HepG2 (cell line): ENCODE results near the gene TASP1. TPM values are rescaled to one million over a fixed set of nuclear protein-coding genes. Genes with fewer than 3 reads are reported as not detected.

Experiments
- ATAC-seq: fragments of 200-7000 bp; cut with Tn5 transposase; 3 replicates; pipeline ENCODE4 v1.9.1; 2020; ENCODE audit warnings: mild to moderate bottlenecking, moderate library complexity
- BruUV-seq: library from RNA; stranded (reverse); fragments of 400-500 nt; replicated peaks from 2 replicates; lab custom pipeline; 2021; lab: Mats Ljungman, UMichigan
- CTCF ChIA-PET: fragments of 300-600 bp; formaldehyde crosslinking; extraction: SDS; loops from one replicate; lab custom pipeline; 2021; ENCODE audit warnings: low total read pairs, inconsistent platforms, low intra/inter-chr PET ratio; lab: Yijun Ruan, JAX
- POLR2A ChIA-PET: fragments of 350-600 bp; sonication (Branson Sonifier 250); formaldehyde crosslinking; loops from one replicate; lab custom pipeline; 2020; ENCODE audit warnings: antibody characterized with exemption, inconsistent platforms; lab: Yijun Ruan, JAX
- DNase-seq: peaks from one replicate; pipeline ENCODE4 v3.0.0-alpha.2; 2015; ENCODE audit warnings: low spot score
- FAIRE-seq: peaks from 3 replicates; lab custom pipeline; 2011; peaks lifted over from hg19 to GRCh38; lab: Jason Lieb, UNC
- H2AFZ ChIP-seq: one replicate; pipeline ENCODE4 v1.6.1; 2011; ENCODE audit warnings: low read length, inconsistent platforms
- H3K27ac ChIP-seq: fragments of 300-600 bp; 3 replicates; pipeline ENCODE4 v1.8.0; 2011; ENCODE audit warnings: mixed run types, mild to moderate bottlenecking, mixed read lengths, low read length, inconsistent platforms; ENCODE audit not compliant: insufficient read depth; ENCODE audit errors: extremely low read length
- H3K27me3 ChIP-seq, 2 experiments: fragments of 200-600 bp in 1 of 2; 2 replicates in 1 of 2; 3 replicates in 1 of 2; pipeline versions ENCODE4 v1.6.0 to v1.8.0; 2011; ENCODE audit warnings: low read length in 2 of 2, mild to moderate bottlenecking in 2 of 2, moderate library complexity in 2 of 2, inconsistent platforms in 1 of 2; ENCODE audit not compliant: insufficient read depth in 2 of 2, control insufficient read depth in 1 of 2
- H3K36me3 ChIP-seq, 2 experiments: fragments of 200-600 bp in 1 of 2; replicated peaks in 1 of 2; 2 replicates in 1 of 2; 3 replicates in 1 of 2; pipeline versions ENCODE4 v1.5.1 to v1.8.0; 2011; ENCODE audit warnings: low read length in 2 of 2, inconsistent platforms in 1 of 2; ENCODE audit not compliant: insufficient read depth in 2 of 2, control insufficient read depth in 1 of 2
- H3K4me1 ChIP-seq: 2 replicates; pipeline ENCODE4 v1.5.1; 2012; ENCODE audit warnings: low read length, inconsistent platforms; ENCODE audit not compliant: insufficient read depth
- H3K4me2 ChIP-seq: 2 replicates; pipeline ENCODE4 v1.6.0; 2011; ENCODE audit warnings: low read depth, low read length, inconsistent platforms
- H3K4me3 ChIP-seq, 3 experiments: fragments of 200-600 bp in 1 of 3; sonication (generic), shearing (Covaris generic) in 1 of 3; replicated peaks in 1 of 3; 2 replicates each; pipeline ENCODE4 v1.5.1; 2011 to 2016; ENCODE audit warnings: low read length in 3 of 3, inconsistent platforms in 2 of 3, low read depth in 2 of 3, mild to moderate bottlenecking in 2 of 3, control low read depth in 1 of 3, mixed read lengths in 1 of 3; ENCODE audit not compliant: insufficient read depth in 1 of 3
- H3K79me2 ChIP-seq: one replicate; pipeline ENCODE4 v1.6.1; 2011; ENCODE audit warnings: low read length, inconsistent platforms; ENCODE audit not compliant: insufficient read depth
- H3K9ac ChIP-seq: 2 replicates; pipeline ENCODE4 v1.6.0; 2011; ENCODE audit warnings: mild to moderate bottlenecking, low read depth, low read length, inconsistent platforms; ENCODE audit not compliant: insufficient read depth
- H3K9me3 ChIP-seq: 2 replicates; pipeline ENCODE4 v1.5.1; 2012; ENCODE audit warnings: mild to moderate bottlenecking, low read length
- H4K20me1 ChIP-seq: 2 replicates; pipeline ENCODE4 v1.6.0; 2011; ENCODE audit warnings: inconsistent platforms, mild to moderate bottlenecking, low read length, moderate library complexity; ENCODE audit not compliant: insufficient read depth
- AKAP8 ChIP-seq: sonication (generic); formaldehyde crosslinking; IDR thresholded peaks from 2 replicates; pipeline ENCODE4 v1.5.1; 2020; ENCODE audit warnings: mild to moderate bottlenecking, missing genetic modification reagents
- BCL6 ChIP-seq: IDR thresholded peaks from 2 replicates; pipeline ENCODE4 v1.6.1; 2016; ENCODE audit warnings: missing genetic modification reagents, missing compliant biosample characterization
- CEBPB ChIP-seq: IDR thresholded peaks from 2 replicates; pipeline ENCODE4 v1.6.1; 2011; ENCODE audit warnings: low read depth, low read length, improper control_type of control experiment, borderline replicate concordance
- CEBPG ChIP-seq: IDR thresholded peaks from 2 replicates; pipeline ENCODE4 v1.6.1; 2016
- ELF1 ChIP-seq: sonication (generic); formaldehyde crosslinking; IDR thresholded peaks from 2 replicates; pipeline ENCODE4 v1.4.0; 2020; ENCODE audit warnings: missing genetic modification reagents
- GABPB1 ChIP-seq: IDR thresholded peaks from 2 replicates; pipeline ENCODE4 v1.6.1; 2016; ENCODE audit warnings: mild to moderate bottlenecking, missing genetic modification reagents, moderate library complexity, missing compliant biosample characterization
- HNF4A ChIP-seq: sonication (generic); formaldehyde crosslinking; IDR thresholded peaks from 2 replicates; pipeline ENCODE4 v1.4.0; 2020; ENCODE audit warnings: missing genetic modification reagents
- KDM1A ChIP-seq: IDR thresholded peaks from 2 replicates; pipeline ENCODE4 v1.6.1; 2016; ENCODE audit warnings: missing compliant biosample characterization
- MIER3 ChIP-seq: IDR thresholded peaks from 2 replicates; pipeline ENCODE4 v1.6.1; 2016; ENCODE audit warnings: missing compliant biosample characterization, borderline replicate concordance
- NFE2L2 ChIP-seq: fragments of 150-350 bp; IDR thresholded peaks from 2 replicates; pipeline ENCODE4 v1.6.1; 2014; ENCODE audit warnings: low read length
- PBX3 ChIP-seq: sonication (generic); formaldehyde crosslinking; IDR thresholded peaks from 2 replicates; pipeline ENCODE4 v1.8.1; 2023; ENCODE audit warnings: missing genetic modification reagents, inconsistent platforms, borderline replicate concordance
- RNF2 ChIP-seq: fragments of 450-650 bp; conservative IDR thresholded peaks from 2 replicates; pipeline ENCODE4 v1.6.1; 2016; ENCODE audit warnings: low read depth
- SKIL ChIP-seq: sonication (generic); formaldehyde crosslinking; IDR thresholded peaks from 2 replicates; pipeline ENCODE4 v1.8.0; 2022; ENCODE audit warnings: missing genetic modification reagents, mild to moderate bottlenecking, moderate library complexity, borderline replicate concordance
- SOX13 ChIP-seq, 3 experiments: fragments of 450-650 bp in 1 of 3; sonication (generic) in 1 of 3; formaldehyde crosslinking in 1 of 3; IDR thresholded peaks in 2 of 3; conservative IDR thresholded peaks in 1 of 3; 2 replicates each; pipeline versions ENCODE4 v1.5.0 to v1.6.1; 2016 to 2020; ENCODE audit warnings: antibody characterized with exemption in 1 of 3, mild to moderate bottlenecking in 1 of 3, missing compliant biosample characterization in 1 of 3, missing genetic modification reagents in 1 of 3, moderate library complexity in 1 of 3
- ZBTB21 ChIP-seq: sonication (generic); formaldehyde crosslinking; IDR thresholded peaks from 2 replicates; pipeline ENCODE4 v1.4.0; 2020; ENCODE audit warnings: missing genetic modification reagents
- ZNF124 ChIP-seq: sonication (generic); formaldehyde crosslinking; IDR thresholded peaks from 2 replicates; pipeline ENCODE4 v1.4.0; 2020; ENCODE audit warnings: missing genetic modification reagents
- ZNF577 ChIP-seq: sonication (generic); formaldehyde crosslinking; IDR thresholded peaks from 2 replicates; pipeline ENCODE4 v1.4.0; 2020; ENCODE audit warnings: mild to moderate bottlenecking, low read depth, missing genetic modification reagents, borderline replicate concordance
- ZNF644 ChIP-seq: IDR thresholded peaks from 2 replicates; pipeline ENCODE4 v1.6.1; 2016; ENCODE audit warnings: low read depth
- WGBS: methylation state at CpG from one replicate; pipeline ENCODE4 v1.1.6; 2017; ENCODE audit warnings: low lambda C conversion rate; 5-methylcytosine and 5-hydroxymethylcytosine counted together
- in situ Hi-C: cut with HindIII; loops from 2 replicates; pipeline ENCODE4 v1.10.0; 2017; ENCODE audit warnings: low pct_unique_long_range_greater_than_20kb; ENCODE audit not compliant: extremely low pct_ligation_motif_present
- intact Hi-C: fragments of 100-400 bp; cut with micrococcal nuclease; formaldehyde crosslinking; loops from one replicate; pipeline ENCODE4 v1.10.0; 2022; ENCODE audit not compliant: unreplicated experiment
- polyA plus RNA-seq, 8 experiments: library from polyadenylated mRNA; depleted of rRNA in 3 of 8; stranded (reverse) in 7 of 8; unstranded in 1 of 8; fragments of >200 nt; fragmentation: Illumina TruSeq in 4 of 8; extraction: Trizol in 4 of 8; gene quantifications; 2 replicates each; pipeline versions ENCODE4 v1.2.1 to v1.2.3, GENCODE V29; 2011 to 2016; ENCODE audit warnings: low read depth in 4 of 8, missing spikeins in 1 of 8, mixed read lengths in 1 of 8; ENCODE audit not compliant: insufficient read depth in 1 of 8
- total RNA-seq, 5 experiments: library from RNA; depleted of rRNA; stranded (reverse); fragments of >200 nt; fragmentation: Illumina TruSeq; extraction: Trizol; gene quantifications; 2 replicates each; pipeline ENCODE4 v1.2.3, GENCODE V29; 2016; ENCODE audit warnings: low read depth in 1 of 5
- TF ChIP-seq, protein P1 (sequence below): sonication (generic); formaldehyde crosslinking; IDR thresholded peaks from 2 replicates; pipeline ENCODE4 v1.8.0; 2022; ENCODE audit warnings: mild to moderate bottlenecking, missing genetic modification reagents, borderline replicate concordance
- TF ChIP-seq, protein P2 (sequence below): sonication (generic); formaldehyde crosslinking; IDR thresholded peaks from 2 replicates; pipeline ENCODE4 v1.8.1; 2023; ENCODE audit warnings: missing genetic modification reagents, mild to moderate bottlenecking, borderline replicate concordance

TASP1 gene
- total and polyA plus RNA-seq, 2 of the 13 experiments (the other 11 are each of a cell fraction or from before 2014, with no cell fraction given): 10.0 to 25.2 TPM

GRCh38 chr20:13420625-13421024 lies 218.1 kb downstream of the TASP1 start (continued):
- no peak for TF ChIP-seq SOX13 (IDR thresholded peaks at IDR 0.05)
- peak in 1 of 2 experiments; percentile 20; a peak in 1 of 4 replicates for TF ChIP-seq SOX13 (CRISPR knock-in tag; conservative IDR thresholded peaks at IDR 0.05 in 1 of 2, IDR thresholded peaks at IDR 0.05 in 1 of 2)
- no peak for TF ChIP-seq RNF2

DNA sequence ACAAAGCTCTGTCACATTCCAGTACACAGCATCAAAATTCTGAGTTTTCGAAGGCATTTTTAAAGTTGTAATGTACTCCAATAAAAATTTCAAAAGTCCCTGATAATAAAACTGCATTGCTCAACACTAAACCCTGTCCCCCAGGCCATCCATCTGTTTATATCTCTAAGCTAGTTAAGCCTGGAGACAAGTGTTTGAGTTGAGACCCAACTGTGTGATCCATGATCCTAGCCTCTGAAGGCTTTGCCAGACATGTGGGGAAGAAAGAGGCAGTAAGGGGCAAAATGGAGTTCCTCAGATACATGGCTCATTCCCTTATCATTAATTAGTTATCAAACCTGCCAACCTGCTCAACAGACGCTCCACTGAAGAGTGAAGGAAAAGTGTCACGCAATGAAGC lies 219.3 kb downstream of the TASP1 start:
- Histone ChIP-seq H2AFZ (peak overlapping the region; percentile 15), H3K9me3 (no peaks in the 10 kb centered on the region), H3K79me2 (no peaks in the 10 kb centered on the region), H3K27me3 (no peaks in the 10 kb centered on the region), H3K36me3 (peaks cover 1 to 5% of the 10 kb centered on the region in 2 experiments; a peak in 2 of 5 replicates), H3K27ac (peak overlapping the region; percentile 87), H3K4me1 (peaks cover 91% of the 10 kb centered on the region), H3K9ac (peak overlapping the region; percentile 41), H4K20me1 (no peaks in the 10 kb centered on the region), H3K4me3 (no peak overlapping the region), H3K4me2 (peak overlapping the region; percentile 47; the same call in 1 of the 2 replicates)
- intact Hi-C loops (no loop called here), in situ Hi-C loops (no loop called here)
- ChIA-PET CTCF (no interaction called here), POLR2A (no interaction called here)
- FAIRE-seq (no peak), DNase-seq (no peak), ATAC-seq (no peak)
- BruUV-seq: no TSS peak
- WGBS: 97% methylated on average over 3 of the region's 3 CpGs
- TF ChIP-seq, protein P1, sequence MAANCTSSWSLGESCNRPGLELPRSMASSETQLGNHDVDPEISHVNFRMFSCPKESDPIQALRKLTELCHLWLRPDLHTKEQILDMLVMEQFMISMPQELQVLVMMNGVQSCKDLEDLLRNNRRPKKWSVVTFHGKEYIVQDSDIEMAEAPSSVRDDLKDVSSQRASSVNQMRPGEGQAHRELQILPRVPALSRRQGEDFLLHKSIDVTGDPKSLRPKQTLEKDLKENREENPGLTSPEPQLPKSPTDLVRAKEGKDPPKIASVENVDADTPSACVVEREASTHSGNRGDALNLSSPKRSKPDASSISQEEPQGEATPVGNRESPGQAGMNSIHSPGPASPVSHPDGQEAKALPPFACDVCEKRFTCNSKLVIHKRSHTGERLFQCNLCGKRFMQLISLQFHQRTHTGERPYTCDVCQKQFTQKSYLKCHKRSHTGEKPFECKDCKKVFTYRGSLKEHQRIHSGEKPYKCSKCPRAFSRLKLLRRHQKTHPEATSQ: no peak
- TF ChIP-seq ZBTB21 (CRISPR knock-in tag): 0 out of 2 replicates have a peak, but pooled peaks have one; percentile 21
- peak; percentile 20; the same call in 1 of the 2 replicates for TF ChIP-seq HNF4A (CRISPR knock-in tag)
- TF ChIP-seq CEBPB: peak; percentile 47; the same call in 1 of the 2 replicates
- TF ChIP-seq CEBPG: peak; percentile 67
- 0 out of 2 replicates have a peak, but pooled peaks have one; percentile 4 for TF ChIP-seq GABPB1 (CRISPR knock-in tag)
- TF ChIP-seq AKAP8 (CRISPR knock-in tag): no peak
- 0 out of 2 replicates have a peak, but pooled peaks have one; percentile 38 for TF ChIP-seq KDM1A (CRISPR knock-in tag)
- TF ChIP-seq SKIL (CRISPR knock-in tag): no peak
- TF ChIP-seq ZNF577 (CRISPR knock-in tag): no peak
- no peak for TF ChIP-seq ZNF124 (CRISPR knock-in tag)
- 0 out of 2 replicates have a peak, but pooled peaks have one; percentile 5 for TF ChIP-seq NFE2L2
- TF ChIP-seq ZNF644 (CRISPR knock-in tag): peak; percentile 46; the same call in 1 of the 2 replicates
- 0 out of 2 replicates have a peak, but pooled peaks have one; percentile 15 for TF ChIP-seq BCL6 (CRISPR knock-in tag)
- TF ChIP-seq MIER3: 0 out of 2 replicates have a peak, but pooled peaks have one; percentile 31
- no peak for TF ChIP-seq PBX3 (CRISPR knock-in tag)
- 0 out of 2 replicates have a peak, but pooled peaks have one; percentile 20 for TF ChIP-seq ELF1 (CRISPR knock-in tag)
- TF ChIP-seq, protein P2, sequence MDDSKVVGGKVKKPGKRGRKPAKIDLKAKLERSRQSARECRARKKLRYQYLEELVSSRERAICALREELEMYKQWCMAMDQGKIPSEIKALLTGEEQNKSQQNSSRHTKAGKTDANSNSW: no peak
